Ramos (cell line): ENCODE data around the gene FZR1.
"Not testable (repeated sequence)": the region's sequence is repeated elsewhere in the genome, so short reads cannot be mapped to it uniquely, and the experiment has no call there.

Experiments
- in situ Hi-C: fragments of 300-500 bp; cut with MboI; formaldehyde crosslinking; loops from one replicate; pipeline ENCODE4 v1.14.3; 2022; ENCODE audit warnings: low sequenced_read_pairs; ENCODE audit not compliant: unreplicated experiment

Gene FZR1

DNA sequence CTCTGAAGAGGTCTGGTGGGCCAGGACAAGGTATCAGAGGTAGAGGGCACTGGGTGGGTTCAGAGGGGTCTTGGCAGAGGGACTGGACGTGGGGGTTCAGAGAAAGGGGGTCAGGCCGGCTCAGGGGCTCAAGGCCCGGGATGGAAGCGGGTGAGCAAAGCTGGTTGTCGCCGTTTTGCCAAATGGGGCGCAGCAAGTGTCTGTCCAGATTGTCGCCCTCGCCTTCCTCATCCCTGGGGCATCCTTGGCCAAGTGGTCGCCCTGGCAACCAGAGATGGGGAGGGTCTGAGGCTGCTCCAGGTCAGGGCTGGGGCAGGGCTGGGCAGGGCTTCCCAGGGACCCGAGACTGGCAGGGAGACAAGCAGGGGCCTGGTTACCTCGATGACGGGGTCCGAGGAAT lies 12.5 kb upstream of the FZR1 start:
- in situ Hi-C loops, result no loop called here

DNA sequence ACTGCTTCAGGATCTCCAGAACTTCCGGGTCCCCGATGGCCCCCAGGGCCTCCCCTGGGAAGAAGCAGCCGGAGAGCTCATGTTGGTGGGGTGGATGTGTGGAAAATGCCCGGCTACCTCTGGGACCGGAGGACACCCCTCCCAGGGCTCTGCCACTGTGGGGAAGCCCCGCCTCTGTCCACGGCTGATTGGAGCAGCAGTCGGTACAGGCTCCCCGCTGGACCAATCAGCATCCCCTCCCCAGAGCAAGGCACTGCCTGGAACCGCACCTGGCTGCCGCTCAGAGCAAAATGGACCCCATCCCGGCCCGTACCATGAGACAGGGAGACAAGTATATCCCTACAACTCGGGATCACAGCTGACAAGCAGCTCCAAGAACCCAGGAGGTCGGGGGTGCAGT lies 12.1 kb upstream of the FZR1 start:
- in situ Hi-C loops, result no loop called here

DNA sequence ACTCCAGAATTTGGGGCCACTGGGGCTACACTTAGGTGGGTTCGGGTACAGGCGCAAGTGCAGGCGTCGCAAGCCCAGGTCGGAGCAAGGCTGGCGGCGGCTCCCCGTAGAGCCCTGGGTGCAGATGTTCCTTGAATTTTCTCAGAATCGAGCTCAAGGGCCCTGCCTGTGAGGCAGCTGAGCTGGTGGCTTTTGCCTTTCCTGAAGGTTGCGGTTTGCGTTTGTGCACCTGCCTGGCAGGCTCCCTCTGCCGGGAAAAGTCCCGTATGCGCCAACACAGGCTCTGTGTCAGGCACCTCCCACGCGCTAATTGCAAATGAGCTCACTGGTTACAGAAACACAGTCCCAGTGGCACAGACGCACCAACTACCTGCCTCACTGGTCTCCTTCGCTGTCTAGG lies 11.6 kb upstream of the FZR1 start:
- in situ Hi-C loops, result no loop called here

DNA sequence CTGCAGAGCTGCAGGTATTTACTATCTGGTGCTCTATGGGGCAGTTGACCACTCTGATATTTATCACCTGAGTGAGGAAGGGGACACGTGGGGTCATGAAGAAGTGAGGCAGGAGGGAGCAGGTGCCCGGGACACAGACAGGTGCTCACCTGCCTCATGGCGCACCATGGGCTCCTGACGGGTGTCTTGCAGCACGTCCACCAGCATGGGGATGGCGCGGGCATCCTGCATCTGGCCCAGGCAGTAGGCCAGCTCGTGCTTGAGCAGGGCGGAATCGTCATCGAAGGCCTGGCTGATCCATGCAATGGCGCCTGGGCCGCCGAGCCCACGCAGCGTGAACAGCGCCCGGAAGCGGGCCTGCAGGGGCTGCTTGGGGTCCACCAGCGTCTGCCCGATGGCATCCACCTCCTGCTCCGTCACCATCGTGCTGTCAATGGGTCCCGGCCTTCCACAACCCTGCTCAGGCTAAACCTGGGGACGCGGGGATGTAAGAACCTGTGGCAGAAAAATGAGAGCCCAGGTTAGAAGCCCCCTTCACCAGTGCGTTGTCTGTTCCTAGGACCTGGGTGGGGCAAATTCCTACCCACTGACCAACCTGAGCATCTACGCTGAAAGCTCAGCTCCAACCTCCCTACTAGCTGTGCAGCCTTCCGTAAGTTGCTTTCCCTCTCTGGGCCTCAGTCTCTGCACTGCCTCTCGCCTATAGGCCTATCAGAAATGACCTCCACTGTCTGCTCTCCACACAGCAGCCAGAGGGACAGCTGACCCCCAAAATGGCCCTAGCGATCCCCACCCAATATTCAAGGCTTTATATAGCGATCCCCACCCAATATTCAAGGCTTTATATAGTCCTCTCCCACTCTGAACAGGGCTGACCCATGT lies 9.5 kb upstream of the FZR1 start:
- in situ Hi-C loops, result no loop called here

DNA sequence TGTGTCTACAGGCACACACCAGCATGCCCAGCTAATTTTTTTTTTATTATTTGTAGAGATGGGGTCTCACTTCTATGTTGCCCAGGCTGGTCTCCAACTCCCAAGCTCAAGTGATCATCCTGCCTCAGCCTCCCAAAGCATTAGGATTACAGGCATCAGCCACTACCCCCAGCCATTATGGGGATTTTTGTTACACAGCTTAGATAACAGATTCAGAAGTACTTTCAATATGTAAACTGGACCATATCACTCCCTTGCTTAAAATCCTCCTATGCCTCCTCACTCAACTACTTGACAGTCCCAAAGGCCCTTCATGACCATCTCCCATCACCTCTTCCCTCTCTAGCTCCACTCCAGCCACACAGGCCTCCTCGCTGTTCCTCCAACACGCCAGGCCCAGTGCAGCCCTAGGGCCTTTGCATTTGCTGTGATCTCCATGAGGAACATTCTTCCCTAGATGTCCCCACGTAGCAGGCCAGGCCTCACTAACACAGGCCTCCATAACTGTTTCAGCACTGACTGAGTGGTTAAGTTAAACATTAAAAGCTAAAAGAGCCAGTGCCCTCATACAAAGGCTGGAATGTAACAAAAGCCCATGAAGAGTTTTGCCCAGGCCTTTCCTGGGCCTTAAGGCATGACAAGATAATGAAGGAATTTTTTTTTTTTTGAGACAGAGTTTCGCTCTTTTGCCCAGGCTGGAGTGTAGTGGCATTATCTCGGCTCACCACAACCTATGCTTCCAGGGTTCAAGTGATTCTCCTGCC lies 8.2 kb upstream of the FZR1 start:
- in situ Hi-C loops, result no loop called here

DNA sequence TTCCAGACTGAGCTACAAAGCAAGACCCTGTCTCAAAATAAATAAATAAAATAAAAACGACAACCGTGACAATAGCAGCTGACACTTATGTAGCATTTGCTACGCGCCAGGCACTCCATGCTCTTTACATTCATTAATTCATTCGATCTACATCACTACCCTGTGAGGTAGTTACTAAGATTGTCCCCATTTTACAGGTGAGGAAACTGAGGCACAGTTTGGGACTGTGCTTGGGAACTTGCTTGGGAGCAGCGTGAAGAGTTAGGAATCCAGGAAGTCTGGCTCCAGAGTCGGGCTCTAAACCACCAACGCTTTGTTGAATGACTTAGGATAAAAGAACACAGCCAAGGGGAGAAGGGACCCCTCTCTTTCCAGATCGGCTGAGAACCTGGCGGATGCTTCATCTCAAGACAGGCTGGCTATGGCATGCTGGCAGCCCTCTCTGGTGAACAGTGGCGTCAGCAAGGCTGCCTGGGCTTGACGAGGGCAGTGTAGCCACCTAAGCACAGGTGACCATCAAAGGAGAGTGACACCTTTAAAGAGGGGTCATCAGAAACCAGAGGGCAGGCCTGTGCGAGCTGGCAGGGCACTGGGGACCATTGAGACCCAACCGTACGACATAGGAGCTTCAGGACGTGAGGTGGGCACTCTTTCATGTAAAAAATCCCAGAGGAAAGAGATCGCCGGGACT lies 6.2 kb upstream of the FZR1 start:
- in situ Hi-C loops, result no loop called here

- in situ Hi-C loops, result no loop called here
Observed at GRCh38 chr19:3500429-3501101, 5.5 kb upstream of the FZR1 start, which contains the start of gene DOHH. DOHH (minus strand) TSS chr19:3500674; CDS start chr19:3496814, 3,860 bp downstream.

DNA sequence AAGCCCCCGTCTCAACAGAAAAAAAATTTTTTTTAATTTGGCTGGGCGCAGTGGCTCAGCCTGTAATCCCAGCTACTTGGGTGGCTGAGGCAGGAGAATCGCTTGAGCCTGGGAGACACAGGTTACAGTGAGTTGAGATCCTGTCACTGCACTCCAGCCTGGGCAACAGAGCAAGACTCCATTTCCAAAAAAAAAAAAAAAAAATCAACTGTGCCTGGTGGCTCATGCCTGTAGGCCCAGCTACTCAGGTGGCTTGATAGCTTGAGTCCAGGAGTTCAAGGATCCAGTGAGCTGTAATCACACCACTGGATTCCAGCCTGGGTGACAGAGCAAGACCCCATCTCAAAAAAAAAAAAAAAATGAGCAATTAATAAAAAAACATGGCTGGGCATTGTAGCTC lies 4.3 kb upstream of the FZR1 start:
- in situ Hi-C loops, result no loop called here

- in situ Hi-C loops, result no loop called here
Observed at GRCh38 chr19:3503036-3503572, 3.0 kb upstream of the FZR1 start.

DNA sequence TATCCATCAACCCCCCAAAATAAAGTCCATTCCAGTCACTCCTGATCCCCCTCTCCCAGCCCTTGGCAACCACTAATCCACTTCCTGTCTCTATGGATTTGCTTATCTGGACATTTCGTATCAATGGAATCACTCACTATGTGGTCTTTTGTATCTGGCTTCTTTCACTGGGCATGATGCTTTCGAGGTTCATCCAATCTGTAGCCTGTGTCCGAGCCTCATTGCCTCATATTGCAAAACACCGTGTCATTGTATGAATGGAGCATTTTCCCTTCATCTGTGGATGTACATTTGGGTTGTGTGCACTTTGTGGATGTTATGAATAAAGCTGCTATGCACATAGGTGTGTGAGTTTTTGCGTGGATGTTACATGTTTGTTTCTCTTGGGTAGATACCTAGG lies 1.4 kb upstream of the FZR1 start:
- in situ Hi-C loops, result no loop called here

DNA sequence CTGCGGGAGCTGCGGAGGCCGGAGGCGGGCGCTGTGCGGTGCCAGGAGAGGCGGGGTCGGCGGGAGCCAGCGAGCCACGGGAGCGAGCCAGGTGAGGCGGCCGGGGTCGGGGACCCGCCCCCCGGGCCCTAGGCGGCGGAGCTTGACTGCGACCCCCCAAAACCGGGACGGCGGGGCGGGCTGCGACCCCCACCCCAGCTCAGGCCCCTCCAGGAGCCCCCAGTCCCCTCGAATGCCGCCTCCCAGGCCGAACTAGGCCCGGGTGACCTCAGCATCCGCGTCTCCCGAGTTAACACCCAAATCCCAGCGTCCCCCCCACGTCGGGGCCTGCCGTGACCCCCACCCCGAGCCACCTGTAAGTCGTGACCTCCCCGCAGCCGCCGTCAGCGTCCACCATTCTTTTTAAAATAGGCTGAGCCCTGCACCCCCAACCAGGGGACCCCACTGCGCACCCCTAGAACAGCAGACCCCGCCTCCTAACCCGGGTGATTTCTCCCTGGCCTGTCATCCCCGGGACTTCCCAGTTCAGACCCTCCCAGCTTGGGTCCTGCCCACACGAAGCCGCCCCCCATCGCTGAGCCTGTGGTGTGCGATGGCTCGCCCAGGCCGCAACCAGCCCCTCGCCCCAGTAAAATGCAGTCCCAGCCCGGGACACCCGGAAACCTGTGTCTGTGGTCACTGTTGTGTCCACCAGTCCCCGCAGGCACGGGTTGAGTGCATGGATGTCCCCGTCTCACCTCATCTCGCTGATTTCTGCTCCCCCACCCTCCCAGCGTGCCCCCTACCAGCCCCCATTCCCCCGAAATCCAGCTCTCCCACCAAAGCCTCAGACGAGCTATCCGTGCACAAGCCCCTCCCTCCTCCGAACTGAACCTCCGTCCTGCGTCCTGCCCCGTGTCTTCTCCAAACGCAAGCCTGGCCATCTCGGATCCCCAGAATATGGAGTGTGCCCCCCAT lies 551 bp downstream of the FZR1 start:
- in situ Hi-C loops, result no loop called here

GRCh38 chr19:3507371-3508120 lies 1.4 kb downstream of the FZR1 start:
- in situ Hi-C loops, result no loop called here

DNA sequence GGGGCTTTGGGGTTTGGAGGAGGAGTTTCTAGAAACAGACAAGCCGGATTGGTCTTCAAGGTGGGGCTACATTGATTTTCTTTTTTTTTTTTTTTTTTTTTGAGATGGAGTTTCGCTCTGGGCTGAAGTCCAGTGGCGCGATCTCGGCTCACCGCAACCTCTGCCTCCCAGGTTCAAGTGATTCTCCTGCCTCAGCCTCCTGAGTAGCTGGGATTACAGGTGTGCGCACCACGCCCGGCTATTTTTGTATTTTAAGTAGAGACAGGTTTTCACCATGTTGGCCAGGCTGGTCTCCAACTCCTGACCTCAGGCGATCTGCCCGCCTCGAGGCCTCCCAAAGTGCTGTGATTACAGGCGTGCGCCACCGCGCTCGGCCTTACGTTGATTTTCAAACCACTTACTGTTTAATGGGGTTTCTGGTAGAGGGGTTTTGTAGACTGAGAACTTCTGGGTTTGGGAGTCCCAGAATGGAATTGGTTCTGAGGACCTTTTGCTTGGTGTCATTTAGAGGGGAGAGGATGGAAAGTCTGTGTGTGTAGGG lies 2.1 kb downstream of the FZR1 start:
- in situ Hi-C loops, result not testable (repeated sequence)

- in situ Hi-C loops, result no loop called here
Observed at GRCh38 chr19:3508771-3509535, 2.8 kb downstream of the FZR1 start.

GRCh38 chr19:3509566-3509989 lies 3.5 kb downstream of the FZR1 start:
- in situ Hi-C loops, result no loop called here

GRCh38 chr19:3510727-3511126 lies 4.6 kb downstream of the FZR1 start:
- in situ Hi-C loops, result no loop called here

GRCh38 chr19:3511506-3512251 lies 5.6 kb downstream of the FZR1 start:
- in situ Hi-C loops, result no loop called here
